ENCODE measurements around the gene GARNL3.

GARNL3 gene

DNA sequence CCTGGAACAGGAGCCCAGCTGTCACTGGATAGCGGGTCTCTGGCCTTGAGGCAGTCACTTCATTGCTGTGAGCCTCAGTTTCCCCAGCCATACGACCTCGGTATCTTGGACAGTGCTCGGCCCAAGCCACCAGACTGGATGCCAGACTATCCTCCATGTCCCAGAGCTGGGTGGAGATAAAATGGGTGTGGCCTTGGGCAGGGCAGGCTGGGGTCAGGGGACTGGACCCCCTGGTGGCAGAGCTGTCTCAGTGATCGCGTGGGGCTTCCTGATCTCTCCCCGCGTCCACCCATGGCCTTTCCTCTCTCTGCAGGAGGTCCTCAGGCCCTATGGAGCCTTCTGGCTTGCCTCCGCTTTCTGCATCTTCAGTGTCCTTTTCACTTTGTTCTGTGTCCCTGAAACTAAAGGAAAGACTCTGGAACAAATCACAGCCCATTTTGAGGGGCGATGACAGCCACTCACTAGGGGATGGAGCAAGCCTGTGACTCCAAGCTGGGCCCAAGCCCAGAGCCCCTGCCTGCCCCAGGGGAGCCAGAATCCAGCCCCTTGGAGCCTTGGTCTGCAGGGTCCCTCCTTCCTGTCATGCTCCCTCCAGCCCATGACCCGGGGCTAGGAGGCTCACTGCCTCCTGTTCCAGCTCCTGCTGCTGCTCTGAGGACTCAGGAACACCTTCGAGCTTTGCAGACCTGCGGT is 142.4 kb downstream of the GARNL3 start:
- TF ChIP-seq, protein P1, sequence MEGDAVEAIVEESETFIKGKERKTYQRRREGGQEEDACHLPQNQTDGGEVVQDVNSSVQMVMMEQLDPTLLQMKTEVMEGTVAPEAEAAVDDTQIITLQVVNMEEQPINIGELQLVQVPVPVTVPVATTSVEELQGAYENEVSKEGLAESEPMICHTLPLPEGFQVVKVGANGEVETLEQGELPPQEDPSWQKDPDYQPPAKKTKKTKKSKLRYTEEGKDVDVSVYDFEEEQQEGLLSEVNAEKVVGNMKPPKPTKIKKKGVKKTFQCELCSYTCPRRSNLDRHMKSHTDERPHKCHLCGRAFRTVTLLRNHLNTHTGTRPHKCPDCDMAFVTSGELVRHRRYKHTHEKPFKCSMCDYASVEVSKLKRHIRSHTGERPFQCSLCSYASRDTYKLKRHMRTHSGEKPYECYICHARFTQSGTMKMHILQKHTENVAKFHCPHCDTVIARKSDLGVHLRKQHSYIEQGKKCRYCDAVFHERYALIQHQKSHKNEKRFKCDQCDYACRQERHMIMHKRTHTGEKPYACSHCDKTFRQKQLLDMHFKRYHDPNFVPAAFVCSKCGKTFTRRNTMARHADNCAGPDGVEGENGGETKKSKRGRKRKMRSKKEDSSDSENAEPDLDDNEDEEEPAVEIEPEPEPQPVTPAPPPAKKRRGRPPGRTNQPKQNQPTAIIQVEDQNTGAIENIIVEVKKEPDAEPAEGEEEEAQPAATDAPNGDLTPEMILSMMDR (IDR thresholded peaks at IDR 0.05): no peak

GRCh38 chr9:127407492-127407843 is 142.9 kb downstream of the GARNL3 start:
- TF ChIP-seq, protein P1 (IDR thresholded peaks at IDR 0.05): no peak

DNA sequence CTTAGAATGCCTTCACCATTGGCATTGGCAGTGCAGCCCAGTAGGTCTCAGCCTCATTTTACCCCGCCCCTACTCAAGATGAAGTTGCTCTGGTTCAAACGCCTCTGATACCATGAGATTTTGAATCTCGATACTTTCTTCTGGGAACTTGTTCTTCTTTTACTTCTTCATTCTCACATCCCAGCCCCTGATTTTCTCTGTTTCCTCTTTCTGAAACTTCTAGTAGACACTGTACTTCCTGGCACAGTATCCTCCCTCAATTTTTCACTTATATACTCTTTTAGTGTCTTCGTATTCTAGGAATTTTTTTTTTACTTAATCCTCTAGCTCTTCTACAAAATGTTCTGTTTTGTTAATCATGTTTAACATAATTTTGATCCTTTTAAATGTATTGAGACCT is 146.5 kb downstream of the GARNL3 start:
- TF ChIP-seq, protein P1 (IDR thresholded peaks at IDR 0.05): no peak

DNA sequence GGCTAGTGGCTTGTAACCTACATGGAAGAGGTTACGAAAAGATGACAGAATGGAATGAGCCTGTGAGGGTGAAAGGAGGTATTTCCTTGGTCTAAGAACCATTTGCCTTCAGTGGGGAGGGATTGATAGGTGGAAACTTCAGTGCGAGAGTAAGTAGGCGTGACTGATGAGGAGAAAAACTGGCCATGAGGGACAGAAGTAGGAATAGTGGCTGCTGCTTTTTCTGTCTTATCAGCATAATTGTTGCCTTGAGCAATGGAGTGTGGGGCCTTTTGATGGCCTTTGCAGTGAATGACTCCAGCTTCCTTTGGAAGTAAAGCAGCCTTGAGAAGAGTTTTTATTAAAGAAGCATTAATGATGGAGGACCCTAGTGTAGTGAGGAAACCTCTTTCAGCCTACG is 150.6 kb downstream of the GARNL3 start:
- TF ChIP-seq, protein P1 (IDR thresholded peaks at IDR 0.05): no peak

GRCh38 chr9:127415657-127416056 is 151.1 kb downstream of the GARNL3 start:
- TF ChIP-seq, protein P1 (IDR thresholded peaks at IDR 0.05): no peak

DNA sequence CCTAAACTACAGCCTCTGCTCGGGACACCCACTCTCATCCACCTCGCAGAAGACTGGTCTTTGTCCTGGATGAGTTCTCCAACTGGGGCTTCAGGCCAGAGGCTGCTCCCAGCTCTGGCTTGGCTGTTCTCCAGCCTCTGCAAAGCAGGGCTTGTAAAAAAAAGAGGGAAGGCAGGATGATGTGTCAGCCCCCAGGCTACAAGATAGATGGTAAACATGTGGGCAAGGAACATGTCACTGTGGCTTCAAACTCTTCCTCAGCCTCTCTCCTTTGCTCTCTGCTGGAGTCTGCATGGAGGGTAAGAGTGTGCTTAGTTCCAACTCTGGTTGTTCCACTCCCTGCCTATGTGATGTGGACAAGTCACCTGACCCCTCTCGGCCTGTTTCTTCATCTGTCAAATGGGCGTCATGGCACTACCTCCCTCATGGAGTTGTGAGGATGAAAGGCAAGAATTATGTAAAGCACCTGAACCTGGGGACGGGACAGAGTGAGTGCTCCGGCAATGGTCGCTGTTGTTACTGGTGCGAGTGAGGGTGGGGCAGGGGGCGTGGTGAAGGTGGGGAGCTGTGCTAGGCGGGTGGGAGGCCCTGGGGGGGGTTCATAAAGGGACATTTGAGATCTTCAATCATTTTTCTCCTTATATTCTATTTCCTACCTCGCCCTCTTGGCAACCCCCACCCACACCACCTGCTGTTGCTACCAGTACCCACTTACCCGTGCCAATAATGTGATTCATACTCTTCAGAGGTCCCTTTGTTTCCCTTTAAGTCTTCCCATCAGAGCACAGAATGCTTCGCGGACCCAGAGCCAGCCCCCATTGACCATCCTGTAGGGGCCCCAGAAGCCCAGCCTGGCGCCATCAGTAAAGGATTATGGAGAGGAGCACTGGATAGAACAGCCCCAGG is 152.8 kb downstream of the GARNL3 start:
- TF ChIP-seq, protein P1 (IDR thresholded peaks at IDR 0.05): no peak

DNA sequence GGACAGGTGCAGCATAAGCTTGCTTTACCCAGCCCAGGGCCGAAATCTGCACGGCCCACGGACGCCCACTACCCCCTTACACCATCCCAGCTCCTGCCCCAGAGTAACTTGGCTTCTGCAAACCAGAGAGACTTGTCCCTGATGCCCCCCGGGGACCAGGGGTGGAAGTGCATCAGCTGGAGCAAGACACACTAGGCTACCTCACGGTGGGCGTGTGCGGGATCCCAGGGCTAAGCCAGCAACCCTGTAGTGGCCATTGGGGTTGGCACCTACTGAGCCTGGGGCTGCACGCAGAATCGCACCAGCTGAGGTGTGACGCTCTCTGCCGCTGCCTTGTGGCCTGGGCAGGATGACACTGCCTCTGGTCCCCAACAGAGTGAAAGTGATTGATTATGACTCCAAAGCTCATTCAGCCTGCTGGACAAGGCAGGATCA is 153.5 kb downstream of the GARNL3 start:
- TF ChIP-seq, protein P1 (IDR thresholded peaks at IDR 0.05): no peak
